GM19238 (cell line): ENCODE measurements around the gene GPC5.

Experiments
- DNase-seq: peaks from one replicate; pipeline ENCODE4 v3.0.0; 2011; ENCODE audit warnings: low spot score; ENCODE audit not compliant: insufficient read length

The GPC5 gene

GRCh38 chr13:91708558-91708957, 310.1 kb downstream of the GPC5 start:
- DNase-seq = no peak

GRCh38 chr13:91709180-91709579, 310.8 kb downstream of the GPC5 start:
- DNase-seq = no peak

- no peak for DNase-seq
Measured at GRCh38 chr13:91710733-91711132, 312.3 kb downstream of the GPC5 start.

- DNase-seq = no peak
Measured at GRCh38 chr13:91714855-91715254, 316.4 kb downstream of the GPC5 start.

- no peak for DNase-seq
Measured at GRCh38 chr13:91716436-91717065, 318.1 kb downstream of the GPC5 start.

GRCh38 chr13:91719033-91719432, 320.6 kb downstream of the GPC5 start:
- no peak for DNase-seq

- no peak for DNase-seq
Measured at GRCh38 chr13:91721413-91721812, 323.0 kb downstream of the GPC5 start.

GRCh38 chr13:91722267-91722884, 324.0 kb downstream of the GPC5 start:
- DNase-seq = peak; percentile 2

GRCh38 chr13:91724591-91724990, 326.2 kb downstream of the GPC5 start:
- no peak for DNase-seq

GRCh38 chr13:91725646-91726045, 327.2 kb downstream of the GPC5 start:
- no peak for DNase-seq

GRCh38 chr13:91726671-91727070, 328.2 kb downstream of the GPC5 start:
- no peak for DNase-seq

- DNase-seq = no peak
Measured at GRCh38 chr13:91729859-91730258, 331.4 kb downstream of the GPC5 start.

- no peak for DNase-seq
Measured at GRCh38 chr13:91739751-91740150, 341.3 kb downstream of the GPC5 start.

- DNase-seq = no peak
Measured at GRCh38 chr13:91740756-91741155, 342.3 kb downstream of the GPC5 start.

- DNase-seq = no peak
Measured at GRCh38 chr13:91741925-91742324, 343.5 kb downstream of the GPC5 start.

- DNase-seq = no peak
Measured at GRCh38 chr13:91744284-91744683, 345.9 kb downstream of the GPC5 start.

- no peak for DNase-seq
Measured at GRCh38 chr13:91745967-91746366, 347.5 kb downstream of the GPC5 start.

- DNase-seq = no peak
Measured at GRCh38 chr13:91747186-91747585, 348.8 kb downstream of the GPC5 start.

- DNase-seq = no peak
Measured at GRCh38 chr13:91748416-91749089, 350.1 kb downstream of the GPC5 start.

GRCh38 chr13:91758724-91759123, 360.3 kb downstream of the GPC5 start:
- DNase-seq = no peak

- DNase-seq = no peak
Measured at GRCh38 chr13:91762957-91763356, 364.5 kb downstream of the GPC5 start.

GRCh38 chr13:91764527-91764926, 366.1 kb downstream of the GPC5 start:
- DNase-seq = no peak

- no peak for DNase-seq
Measured at GRCh38 chr13:91767651-91768050, 369.2 kb downstream of the GPC5 start.
